HCT116 (cell line): ENCODE results near the gene ERCC4.

Experiments used
- ATF3 ChIP-seq: IDR thresholded peaks from 2 replicates; pipeline ENCODE4 v1.6.1; 2012
- CTCF ChIP-seq, 3 experiments: fragments of 200-600 bp in 1 of 3; sonication (generic) in 1 of 3; IDR thresholded peaks in 2 of 3; conservative IDR thresholded peaks in 1 of 3; 2 replicates each; pipeline ENCODE4 v1.5.1; 2012 to 2017; ENCODE audit warnings: low read depth in 2 of 3, low read length in 2 of 3, antibody characterized with exemption in 1 of 3, borderline replicate concordance in 1 of 3, control low read depth in 1 of 3, mild to moderate bottlenecking in 1 of 3, mixed read lengths in 1 of 3, mixed run types in 1 of 3, moderate library complexity in 1 of 3; ENCODE audit not compliant: insufficient read depth in 1 of 3
- EZH2 ChIP-seq: fragments of 200-600 bp; sonication (generic); IDR thresholded peaks from 2 replicates; pipeline ENCODE4 v1.6.1; 2017; ENCODE audit warnings: antibody characterized with exemption, mixed run types
- EZH2phosphoT487 ChIP-seq: fragments of 200-600 bp; IDR thresholded peaks from 2 replicates; pipeline ENCODE4 v1.6.1; 2018; ENCODE audit warnings: antibody characterized with exemption, borderline replicate concordance
- POLR2A ChIP-seq: IDR thresholded peaks from 2 replicates; pipeline ENCODE4 v1.7.0; 2011; ENCODE audit warnings: borderline replicate concordance; ENCODE audit not compliant: insufficient read depth, insufficient read length; ENCODE audit errors: extremely low read depth
- POLR2AphosphoS5 ChIP-seq: IDR thresholded peaks from 2 replicates; pipeline ENCODE4 v1.6.1; 2011; ENCODE audit warnings: mild to moderate bottlenecking, low read depth, low read length, moderate library complexity
- ZNF274 ChIP-seq: fragments of 200-500 bp; sonication (Bioruptor generic); IDR thresholded peaks from 2 replicates; pipeline ENCODE4 v1.6.1; 2014; ENCODE audit warnings: mild to moderate bottlenecking, low read depth, low read length, inconsistent platforms
- TF ChIP-seq, protein P1 (sequence below): IDR thresholded peaks from 2 replicates; pipeline ENCODE4 v1.6.1; 2011; ENCODE audit warnings: mild to moderate bottlenecking, low read length, moderate library complexity; ENCODE audit not compliant: insufficient replicate concordance; ENCODE audit errors: extremely low read depth
- TF ChIP-seq, protein P2 (sequence below): IDR thresholded peaks from 2 replicates; pipeline ENCODE4 v1.6.1; 2012; ENCODE audit warnings: low read depth
- TF ChIP-seq, protein P3 (sequence below): IDR thresholded peaks from 2 replicates; pipeline ENCODE4 v1.6.1; 2012

- TF ChIP-seq EZH2, result no peak
- TF ChIP-seq, protein P1, sequence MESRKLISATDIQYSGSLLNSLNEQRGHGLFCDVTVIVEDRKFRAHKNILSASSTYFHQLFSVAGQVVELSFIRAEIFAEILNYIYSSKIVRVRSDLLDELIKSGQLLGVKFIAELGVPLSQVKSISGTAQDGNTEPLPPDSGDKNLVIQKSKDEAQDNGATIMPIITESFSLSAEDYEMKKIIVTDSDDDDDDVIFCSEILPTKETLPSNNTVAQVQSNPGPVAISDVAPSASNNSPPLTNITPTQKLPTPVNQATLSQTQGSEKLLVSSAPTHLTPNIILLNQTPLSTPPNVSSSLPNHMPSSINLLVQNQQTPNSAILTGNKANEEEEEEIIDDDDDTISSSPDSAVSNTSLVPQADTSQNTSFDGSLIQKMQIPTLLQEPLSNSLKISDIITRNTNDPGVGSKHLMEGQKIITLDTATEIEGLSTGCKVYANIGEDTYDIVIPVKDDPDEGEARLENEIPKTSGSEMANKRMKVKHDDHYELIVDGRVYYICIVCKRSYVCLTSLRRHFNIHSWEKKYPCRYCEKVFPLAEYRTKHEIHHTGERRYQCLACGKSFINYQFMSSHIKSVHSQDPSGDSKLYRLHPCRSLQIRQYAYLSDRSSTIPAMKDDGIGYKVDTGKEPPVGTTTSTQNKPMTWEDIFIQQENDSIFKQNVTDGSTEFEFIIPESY, result no peak
- no peak for TF ChIP-seq CTCF (IDR thresholded peaks at IDR 0.05 in 2 of 3, conservative IDR thresholded peaks at IDR 0.05 in 1 of 3; ENCODE audit: borderline replicate concordance in 1 of 3, insufficient read depth in 1 of 3, low read depth in 2 of 3, low read length in 2 of 3)
- TF ChIP-seq ZNF274, result no peak
- TF ChIP-seq POLR2AphosphoS5, result no peak
- TF ChIP-seq, protein P2, sequence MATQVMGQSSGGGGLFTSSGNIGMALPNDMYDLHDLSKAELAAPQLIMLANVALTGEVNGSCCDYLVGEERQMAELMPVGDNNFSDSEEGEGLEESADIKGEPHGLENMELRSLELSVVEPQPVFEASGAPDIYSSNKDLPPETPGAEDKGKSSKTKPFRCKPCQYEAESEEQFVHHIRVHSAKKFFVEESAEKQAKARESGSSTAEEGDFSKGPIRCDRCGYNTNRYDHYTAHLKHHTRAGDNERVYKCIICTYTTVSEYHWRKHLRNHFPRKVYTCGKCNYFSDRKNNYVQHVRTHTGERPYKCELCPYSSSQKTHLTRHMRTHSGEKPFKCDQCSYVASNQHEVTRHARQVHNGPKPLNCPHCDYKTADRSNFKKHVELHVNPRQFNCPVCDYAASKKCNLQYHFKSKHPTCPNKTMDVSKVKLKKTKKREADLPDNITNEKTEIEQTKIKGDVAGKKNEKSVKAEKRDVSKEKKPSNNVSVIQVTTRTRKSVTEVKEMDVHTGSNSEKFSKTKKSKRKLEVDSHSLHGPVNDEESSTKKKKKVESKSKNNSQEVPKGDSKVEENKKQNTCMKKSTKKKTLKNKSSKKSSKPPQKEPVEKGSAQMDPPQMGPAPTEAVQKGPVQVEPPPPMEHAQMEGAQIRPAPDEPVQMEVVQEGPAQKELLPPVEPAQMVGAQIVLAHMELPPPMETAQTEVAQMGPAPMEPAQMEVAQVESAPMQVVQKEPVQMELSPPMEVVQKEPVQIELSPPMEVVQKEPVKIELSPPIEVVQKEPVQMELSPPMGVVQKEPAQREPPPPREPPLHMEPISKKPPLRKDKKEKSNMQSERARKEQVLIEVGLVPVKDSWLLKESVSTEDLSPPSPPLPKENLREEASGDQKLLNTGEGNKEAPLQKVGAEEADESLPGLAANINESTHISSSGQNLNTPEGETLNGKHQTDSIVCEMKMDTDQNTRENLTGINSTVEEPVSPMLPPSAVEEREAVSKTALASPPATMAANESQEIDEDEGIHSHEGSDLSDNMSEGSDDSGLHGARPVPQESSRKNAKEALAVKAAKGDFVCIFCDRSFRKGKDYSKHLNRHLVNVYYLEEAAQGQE, result no peak
- TF ChIP-seq ATF3, result no peak
- no peak for TF ChIP-seq EZH2phosphoT487
- TF ChIP-seq, protein P3, sequence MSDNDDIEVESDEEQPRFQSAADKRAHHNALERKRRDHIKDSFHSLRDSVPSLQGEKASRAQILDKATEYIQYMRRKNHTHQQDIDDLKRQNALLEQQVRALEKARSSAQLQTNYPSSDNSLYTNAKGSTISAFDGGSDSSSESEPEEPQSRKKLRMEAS, result no peak
- TF ChIP-seq POLR2A, result no peak
Measured at GRCh38 chr16:13937411-13937810, 17.5 kb downstream of the ERCC4 start.
